WTC11 (cell line): ENCODE measurements around the gene IPO13. TPM values are rescaled to one million over a fixed set of nuclear protein-coding genes. Genes with fewer than 3 reads are reported as not detected.

ENCODE experiments used
- ATAC-seq: fragments of 200-7000 bp; cut with Tn5 transposase; 2 replicates; pipeline ENCODE4 v1.10.0; 2021; ENCODE audit warnings: mild to moderate bottlenecking, moderate library complexity
- CTCF ChIA-PET: fragments of 300-600 bp; sonication (Branson Sonifier 250); formaldehyde crosslinking; loops from one replicate; lab custom pipeline; 2021; ENCODE audit warnings: antibody characterized with exemption; lab: Charles Lee
- POLR2A ChIA-PET: fragments of 350-600 bp; sonication (Branson Sonifier 250); formaldehyde crosslinking; loops from one replicate; lab custom pipeline; 2021; ENCODE audit warnings: antibody characterized with exemption; lab: Charles Lee
- DNase-seq: peaks from one replicate; pipeline ENCODE4 v3.0.0; 2021; ENCODE audit warnings: low spot score
- H3K27ac Mint-ChIP-seq: 2 replicates; pipeline ENCODE4 v1.8.0; 2021; ENCODE audit warnings: mixed read lengths
- H3K27me3 Mint-ChIP-seq: 2 replicates; pipeline ENCODE4 v1.8.0; 2021; ENCODE audit warnings: low read depth, mild to moderate bottlenecking, moderate library complexity, mixed read lengths
- H3K36me3 Mint-ChIP-seq: 2 replicates; pipeline ENCODE4 v1.8.0; 2021; ENCODE audit warnings: mixed read lengths
- H3K4me1 Mint-ChIP-seq: 2 replicates; pipeline ENCODE4 v1.8.0; 2022; ENCODE audit warnings: mixed read lengths
- H3K4me3 Mint-ChIP-seq: 2 replicates; pipeline ENCODE4 v1.8.0; 2021; ENCODE audit warnings: mild to moderate bottlenecking, moderate library complexity, mixed read lengths
- H3K9me3 Mint-ChIP-seq: 2 replicates; pipeline ENCODE4 v1.8.0; 2021; ENCODE audit warnings: mixed read lengths
- CREB1 ChIP-seq: sonication (generic); formaldehyde crosslinking; IDR thresholded peaks from 2 replicates; pipeline ENCODE4 v1.8.0; 2023; ENCODE audit warnings: mild to moderate bottlenecking, missing genetic modification reagents
- CREM ChIP-seq: sonication (generic); formaldehyde crosslinking; IDR thresholded peaks from 2 replicates; pipeline ENCODE4 v1.8.1; 2022; ENCODE audit warnings: mild to moderate bottlenecking, missing genetic modification reagents, moderate library complexity
- FOXJ3 ChIP-seq: sonication (generic); formaldehyde crosslinking; IDR thresholded peaks from 2 replicates; pipeline ENCODE4 v1.9.0; 2021; ENCODE audit warnings: missing genetic modification reagents, mild to moderate bottlenecking, borderline replicate concordance
- FOXK1 ChIP-seq: sonication (generic); formaldehyde crosslinking; IDR thresholded peaks from 2 replicates; pipeline ENCODE4 v1.8.0; 2022; ENCODE audit warnings: mild to moderate bottlenecking, moderate library complexity, missing genetic modification reagents
- FOXP1 ChIP-seq: sonication (generic); formaldehyde crosslinking; IDR thresholded peaks from 2 replicates; pipeline ENCODE4 v1.8.0; 2022; ENCODE audit warnings: missing genetic modification reagents, mild to moderate bottlenecking, moderate library complexity, borderline replicate concordance
- GRHL2 ChIP-seq: fragments of 250-450 bp; sonication (Bioruptor Pico); IDR thresholded peaks from 2 replicates; pipeline ENCODE4 v1.8.0; 2022; ENCODE audit warnings: mild to moderate bottlenecking, moderate library complexity; ENCODE audit not compliant: insufficient replicate concordance, severe bottlenecking
- HMGA2 ChIP-seq: fragments of 250-450 bp; sonication (Bioruptor Pico); IDR thresholded peaks from 2 replicates; pipeline ENCODE4 v1.4.0; 2021; ENCODE audit warnings: mild to moderate bottlenecking, moderate library complexity
- JAZF1 ChIP-seq: fragments of 250-450 bp; sonication (Bioruptor Pico); IDR thresholded peaks from 2 replicates; pipeline ENCODE4 v1.9.0; 2021; ENCODE audit warnings: moderate library complexity, mild to moderate bottlenecking, inconsistent platforms
- JUN ChIP-seq: sonication (generic); formaldehyde crosslinking; IDR thresholded peaks from 2 replicates; pipeline ENCODE4 v1.8.0; 2023; ENCODE audit warnings: mild to moderate bottlenecking, missing genetic modification reagents
- MXD4 ChIP-seq: fragments of 250-450 bp; sonication (Bioruptor Pico); IDR thresholded peaks from 2 replicates; pipeline ENCODE4 v1.8.0; 2021; ENCODE audit warnings: mild to moderate bottlenecking, moderate library complexity, borderline replicate concordance
- RORB ChIP-seq: fragments of 250-450 bp; sonication (Bioruptor Pico); IDR thresholded peaks from 2 replicates; pipeline ENCODE4 v1.9.0; 2021; ENCODE audit warnings: mild to moderate bottlenecking
- SMAD4 ChIP-seq: sonication (generic); formaldehyde crosslinking; IDR thresholded peaks from 2 replicates; pipeline ENCODE4 v1.8.0; 2022; ENCODE audit warnings: mild to moderate bottlenecking, missing genetic modification reagents
- SOX15 ChIP-seq: fragments of 250-450 bp; sonication (Bioruptor Pico); IDR thresholded peaks from 2 replicates; pipeline ENCODE4 v1.9.0; 2021; ENCODE audit warnings: mild to moderate bottlenecking
- ZBTB21 ChIP-seq: sonication (generic); formaldehyde crosslinking; IDR thresholded peaks from 2 replicates; pipeline ENCODE4 v1.8.1; 2023; ENCODE audit warnings: mild to moderate bottlenecking, missing genetic modification reagents, borderline replicate concordance
- ZNF138 ChIP-seq: sonication (generic); formaldehyde crosslinking; conservative IDR thresholded peaks from 2 replicates; pipeline ENCODE4 v1.8.1; 2022; ENCODE audit warnings: mild to moderate bottlenecking, moderate library complexity, missing genetic modification reagents
- ZNF317 ChIP-seq: sonication (generic); formaldehyde crosslinking; IDR thresholded peaks from 2 replicates; pipeline ENCODE4 v1.8.1; 2023; ENCODE audit warnings: low read depth, mild to moderate bottlenecking, moderate library complexity, missing genetic modification reagents, borderline replicate concordance
- ZNF423 ChIP-seq: fragments of 250-450 bp; sonication (Bioruptor Pico); IDR thresholded peaks from 2 replicates; pipeline ENCODE4 v2.1.2; 2022; ENCODE audit warnings: mild to moderate bottlenecking, moderate library complexity
- total RNA-seq: library from RNA; stranded (reverse); gene quantifications from 3 replicates; pipeline ENCODE4 v1.2.3, GENCODE V29; 2021
- TF ChIP-seq, protein P1 (sequence below): fragments of 250-450 bp; sonication (Bioruptor Pico); IDR thresholded peaks from 2 replicates; pipeline ENCODE4 v1.9.0; 2021; ENCODE audit warnings: moderate library complexity, mild to moderate bottlenecking, inconsistent platforms, borderline replicate concordance
- TF ChIP-seq, protein P2 (sequence below): sonication (generic); formaldehyde crosslinking; IDR thresholded peaks from 2 replicates; pipeline ENCODE4 v1.8.1; 2023; ENCODE audit warnings: mild to moderate bottlenecking, missing genetic modification reagents
- TF ChIP-seq, protein P3 (sequence below): sonication (generic); formaldehyde crosslinking; conservative IDR thresholded peaks from 2 replicates; pipeline ENCODE4 v1.8.1; 2022; ENCODE audit warnings: mild to moderate bottlenecking, missing genetic modification reagents
- TF ChIP-seq, protein P4 (sequence below): fragments of 250-450 bp; sonication (Bioruptor Pico); IDR thresholded peaks from 2 replicates; pipeline ENCODE4 v1.9.0; 2021; ENCODE audit warnings: mild to moderate bottlenecking, borderline replicate concordance
- TF ChIP-seq, protein P5 (sequence below): sonication (generic); formaldehyde crosslinking; IDR thresholded peaks from 2 replicates; pipeline ENCODE4 v1.8.0; 2022; ENCODE audit warnings: mild to moderate bottlenecking, missing genetic modification reagents
- TF ChIP-seq, protein P6 (sequence below): sonication (generic); formaldehyde crosslinking; IDR thresholded peaks from 2 replicates; pipeline ENCODE4 v1.8.0; 2022; ENCODE audit warnings: mild to moderate bottlenecking, missing genetic modification reagents
- TF ChIP-seq, protein P7 (sequence below): sonication (generic); formaldehyde crosslinking; IDR thresholded peaks from 2 replicates; pipeline ENCODE4 v1.8.1; 2023; ENCODE audit warnings: mild to moderate bottlenecking, moderate library complexity, missing genetic modification reagents

The IPO13 gene
- total RNA-seq, 1 experiment from 2014 or later: 24.2 TPM

DNA sequence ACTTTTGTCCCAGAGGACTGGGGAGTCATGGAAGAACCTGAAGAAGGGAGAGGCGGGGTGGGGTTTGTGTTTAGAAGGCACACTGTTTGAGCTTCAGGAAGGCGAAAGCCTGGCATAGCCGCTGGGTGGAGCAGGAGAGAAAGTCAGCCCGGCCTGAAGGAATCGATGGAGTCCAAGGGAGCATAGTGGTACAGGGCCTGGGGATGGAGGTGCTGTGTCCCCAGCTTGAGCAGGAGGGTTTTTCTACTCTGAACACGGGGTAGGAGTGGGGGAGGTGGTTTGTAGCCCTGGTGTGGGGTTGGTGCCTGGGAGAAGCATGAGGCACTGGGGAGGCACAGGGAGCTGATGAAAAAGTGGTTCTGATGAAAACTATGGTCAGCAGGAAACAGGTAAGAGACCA, 40.0 kb downstream of the IPO13 start:
- Mint-ChIP-seq H3K27ac (no peak overlapping the region), H3K4me1 (0 out of 2 replicates have a peak, but pooled peaks cover 4% of the 10 kb centered on the region), H3K27me3 (peaks cover 4% of the 10 kb centered on the region), H3K36me3 (peaks cover 6% of the 10 kb centered on the region; the same call in 1 of the 2 replicates), H3K9me3 (no peaks in the 10 kb centered on the region), H3K4me3 (no peak overlapping the region)
- ATAC-seq (no peak), DNase-seq (no peak)
- POLR2A ChIA-PET: no interaction called here
- CTCF ChIA-PET: interaction anchor here (0.7 to 9.8 kb wide), 6 partner anchors 9 to 222 kb away, joined by 3 to 87 read pairs (median 4); no protein-coding TSS in a partner anchor
- TF ChIP-seq MXD4 (CRISPR knock-in tag): no peak
- TF ChIP-seq, protein P1, sequence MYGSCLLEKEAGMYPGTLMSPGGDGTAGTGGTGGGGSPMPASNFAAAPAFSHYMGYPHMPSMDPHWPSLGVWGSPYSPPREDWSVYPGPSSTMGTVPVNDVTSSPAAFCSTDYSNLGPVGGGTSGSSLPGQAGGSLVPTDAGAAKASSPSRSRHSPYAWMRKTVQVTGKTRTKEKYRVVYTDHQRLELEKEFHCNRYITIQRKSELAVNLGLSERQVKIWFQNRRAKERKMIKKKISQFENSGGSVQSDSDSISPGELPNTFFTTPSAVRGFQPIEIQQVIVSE (CRISPR knock-in tag): no peak
- TF ChIP-seq, protein P2, sequence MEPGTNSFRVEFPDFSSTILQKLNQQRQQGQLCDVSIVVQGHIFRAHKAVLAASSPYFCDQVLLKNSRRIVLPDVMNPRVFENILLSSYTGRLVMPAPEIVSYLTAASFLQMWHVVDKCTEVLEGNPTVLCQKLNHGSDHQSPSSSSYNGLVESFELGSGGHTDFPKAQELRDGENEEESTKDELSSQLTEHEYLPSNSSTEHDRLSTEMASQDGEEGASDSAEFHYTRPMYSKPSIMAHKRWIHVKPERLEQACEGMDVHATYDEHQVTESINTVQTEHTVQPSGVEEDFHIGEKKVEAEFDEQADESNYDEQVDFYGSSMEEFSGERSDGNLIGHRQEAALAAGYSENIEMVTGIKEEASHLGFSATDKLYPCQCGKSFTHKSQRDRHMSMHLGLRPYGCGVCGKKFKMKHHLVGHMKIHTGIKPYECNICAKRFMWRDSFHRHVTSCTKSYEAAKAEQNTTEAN (CRISPR knock-in tag): no peak
- TF ChIP-seq FOXJ3 (CRISPR knock-in tag): no peak
- TF ChIP-seq JAZF1 (CRISPR knock-in tag): no peak
- no peak for TF ChIP-seq ZBTB21
- TF ChIP-seq RORB: no peak
- TF ChIP-seq ZNF317 (CRISPR knock-in tag): no peak
- no peak for TF ChIP-seq GRHL2
- TF ChIP-seq, protein P3, sequence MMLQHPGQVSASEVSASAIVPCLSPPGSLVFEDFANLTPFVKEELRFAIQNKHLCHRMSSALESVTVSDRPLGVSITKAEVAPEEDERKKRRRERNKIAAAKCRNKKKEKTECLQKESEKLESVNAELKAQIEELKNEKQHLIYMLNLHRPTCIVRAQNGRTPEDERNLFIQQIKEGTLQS: no peak
- no peak for TF ChIP-seq FOXK1 (CRISPR knock-in tag)
- TF ChIP-seq, protein P4, sequence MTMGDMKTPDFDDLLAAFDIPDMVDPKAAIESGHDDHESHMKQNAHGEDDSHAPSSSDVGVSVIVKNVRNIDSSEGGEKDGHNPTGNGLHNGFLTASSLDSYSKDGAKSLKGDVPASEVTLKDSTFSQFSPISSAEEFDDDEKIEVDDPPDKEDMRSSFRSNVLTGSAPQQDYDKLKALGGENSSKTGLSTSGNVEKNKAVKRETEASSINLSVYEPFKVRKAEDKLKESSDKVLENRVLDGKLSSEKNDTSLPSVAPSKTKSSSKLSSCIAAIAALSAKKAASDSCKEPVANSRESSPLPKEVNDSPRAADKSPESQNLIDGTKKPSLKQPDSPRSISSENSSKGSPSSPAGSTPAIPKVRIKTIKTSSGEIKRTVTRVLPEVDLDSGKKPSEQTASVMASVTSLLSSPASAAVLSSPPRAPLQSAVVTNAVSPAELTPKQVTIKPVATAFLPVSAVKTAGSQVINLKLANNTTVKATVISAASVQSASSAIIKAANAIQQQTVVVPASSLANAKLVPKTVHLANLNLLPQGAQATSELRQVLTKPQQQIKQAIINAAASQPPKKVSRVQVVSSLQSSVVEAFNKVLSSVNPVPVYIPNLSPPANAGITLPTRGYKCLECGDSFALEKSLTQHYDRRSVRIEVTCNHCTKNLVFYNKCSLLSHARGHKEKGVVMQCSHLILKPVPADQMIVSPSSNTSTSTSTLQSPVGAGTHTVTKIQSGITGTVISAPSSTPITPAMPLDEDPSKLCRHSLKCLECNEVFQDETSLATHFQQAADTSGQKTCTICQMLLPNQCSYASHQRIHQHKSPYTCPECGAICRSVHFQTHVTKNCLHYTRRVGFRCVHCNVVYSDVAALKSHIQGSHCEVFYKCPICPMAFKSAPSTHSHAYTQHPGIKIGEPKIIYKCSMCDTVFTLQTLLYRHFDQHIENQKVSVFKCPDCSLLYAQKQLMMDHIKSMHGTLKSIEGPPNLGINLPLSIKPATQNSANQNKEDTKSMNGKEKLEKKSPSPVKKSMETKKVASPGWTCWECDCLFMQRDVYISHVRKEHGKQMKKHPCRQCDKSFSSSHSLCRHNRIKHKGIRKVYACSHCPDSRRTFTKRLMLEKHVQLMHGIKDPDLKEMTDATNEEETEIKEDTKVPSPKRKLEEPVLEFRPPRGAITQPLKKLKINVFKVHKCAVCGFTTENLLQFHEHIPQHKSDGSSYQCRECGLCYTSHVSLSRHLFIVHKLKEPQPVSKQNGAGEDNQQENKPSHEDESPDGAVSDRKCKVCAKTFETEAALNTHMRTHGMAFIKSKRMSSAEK: no peak
- TF ChIP-seq, protein P5, sequence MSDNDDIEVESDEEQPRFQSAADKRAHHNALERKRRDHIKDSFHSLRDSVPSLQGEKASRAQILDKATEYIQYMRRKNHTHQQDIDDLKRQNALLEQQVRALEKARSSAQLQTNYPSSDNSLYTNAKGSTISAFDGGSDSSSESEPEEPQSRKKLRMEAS (CRISPR knock-in tag): no peak
- TF ChIP-seq HMGA2 (CRISPR knock-in tag): no peak
- TF ChIP-seq CREM (CRISPR knock-in tag): no peak
- TF ChIP-seq SOX15 (CRISPR knock-in tag): no peak
- no peak for TF ChIP-seq ZNF138 (CRISPR knock-in tag)
- TF ChIP-seq JUN (CRISPR knock-in tag): no peak

DNA sequence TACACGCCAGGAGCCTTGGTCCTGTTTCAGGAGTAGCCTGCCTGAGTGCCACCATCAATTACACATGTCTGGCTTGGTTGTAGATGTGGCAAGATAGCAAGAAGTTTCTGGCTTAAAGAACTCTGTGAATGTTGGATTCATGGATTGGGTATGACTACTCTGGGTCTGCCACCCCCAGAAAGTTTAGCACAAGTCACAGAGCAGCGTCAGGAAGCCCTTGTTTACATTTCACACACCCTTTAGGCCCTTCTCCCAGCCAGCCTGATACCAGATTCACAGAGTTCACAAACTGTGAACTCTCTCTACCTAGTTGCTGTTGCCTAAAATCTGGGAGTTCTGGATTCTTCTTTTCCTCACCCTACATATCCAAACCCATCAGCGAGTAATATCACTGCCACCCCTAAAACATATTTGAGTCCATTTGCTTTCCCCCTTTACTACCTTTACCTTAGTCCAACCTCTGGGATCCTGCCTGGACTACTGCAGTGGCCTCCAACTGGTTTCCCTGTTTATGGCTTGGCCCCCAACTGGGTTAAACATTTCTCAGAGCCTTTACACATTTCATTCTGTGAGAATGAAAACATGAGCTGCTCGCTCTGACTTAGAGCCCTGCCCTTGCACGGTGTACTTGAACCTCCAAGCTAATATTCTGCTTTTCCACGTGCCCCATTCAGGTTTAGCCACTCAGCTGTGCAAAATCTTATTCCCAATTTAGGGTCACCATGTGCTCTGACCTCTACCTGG, 40.6 kb downstream of the IPO13 start:
- peaks cover 4% of the 10 kb centered on the region for H3K27me3 Mint-ChIP-seq
- no peaks in the 10 kb centered on the region for H3K9me3 Mint-ChIP-seq
- ATAC-seq (no peak), DNase-seq (no peak)
- no peak overlapping the region for H3K4me3 Mint-ChIP-seq
- peaks cover 4% of the 10 kb centered on the region; the same call in 1 of the 2 replicates for H3K36me3 Mint-ChIP-seq
- H3K27ac Mint-ChIP-seq: no peak overlapping the region; the same call in 1 of the 2 replicates
- peaks cover 6% of the 10 kb centered on the region for H3K4me1 Mint-ChIP-seq
- POLR2A ChIA-PET: no interaction called here
- CTCF ChIA-PET: interaction anchor here (0.7 to 9.8 kb wide), 7 partner anchors 8 to 223 kb away, joined by 3 to 87 read pairs (median 4); no protein-coding TSS in a partner anchor
- TF ChIP-seq ZBTB21 (no peak), CREB1 (CRISPR knock-in tag) (no peak), JAZF1 (CRISPR knock-in tag) (no peak), FOXP1 (CRISPR knock-in tag) (no peak), SMAD4 (no peak), ZNF423 (CRISPR knock-in tag) (no peak)
- TF ChIP-seq, protein P6, sequence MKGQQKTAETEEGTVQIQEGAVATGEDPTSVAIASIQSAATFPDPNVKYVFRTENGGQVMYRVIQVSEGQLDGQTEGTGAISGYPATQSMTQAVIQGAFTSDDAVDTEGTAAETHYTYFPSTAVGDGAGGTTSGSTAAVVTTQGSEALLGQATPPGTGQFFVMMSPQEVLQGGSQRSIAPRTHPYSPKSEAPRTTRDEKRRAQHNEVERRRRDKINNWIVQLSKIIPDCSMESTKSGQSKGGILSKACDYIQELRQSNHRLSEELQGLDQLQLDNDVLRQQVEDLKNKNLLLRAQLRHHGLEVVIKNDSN (CRISPR knock-in tag): no peak
- TF ChIP-seq, protein P7, sequence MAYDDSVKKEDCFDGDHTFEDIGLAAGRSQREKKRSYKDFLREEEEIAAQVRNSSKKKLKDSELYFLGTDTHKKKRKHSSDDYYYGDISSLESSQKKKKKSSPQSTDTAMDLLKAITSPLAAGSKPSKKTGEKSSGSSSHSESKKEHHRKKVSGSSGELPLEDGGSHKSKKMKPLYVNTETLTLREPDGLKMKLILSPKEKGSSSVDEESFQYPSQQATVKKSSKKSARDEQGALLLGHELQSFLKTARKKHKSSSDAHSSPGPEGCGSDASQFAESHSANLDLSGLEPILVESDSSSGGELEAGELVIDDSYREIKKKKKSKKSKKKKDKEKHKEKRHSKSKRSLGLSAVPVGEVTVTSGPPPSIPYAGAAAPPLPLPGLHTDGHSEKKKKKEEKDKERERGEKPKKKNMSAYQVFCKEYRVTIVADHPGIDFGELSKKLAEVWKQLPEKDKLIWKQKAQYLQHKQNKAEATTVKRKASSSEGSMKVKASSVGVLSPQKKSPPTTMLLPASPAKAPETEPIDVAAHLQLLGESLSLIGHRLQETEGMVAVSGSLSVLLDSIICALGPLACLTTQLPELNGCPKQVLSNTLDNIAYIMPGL (CRISPR knock-in tag): no peak
- TF ChIP-seq, protein P2 (CRISPR knock-in tag): no peak
